VCaP (cell line): ENCODE data around the gene EPHB1.
"Not testable (repeated sequence)": the region's sequence is repeated elsewhere in the genome, so short reads cannot be mapped to it uniquely, and the experiment has no call there.

Experiments used
- H3K27ac ChIP-seq: fragments of 450-650 bp; 2 replicates; pipeline ENCODE4 v1.5.1; 2017
- CTCF ChIP-seq: fragments of 450-650 bp; conservative IDR thresholded peaks from 2 replicates; pipeline ENCODE4 v1.5.1; 2017; ENCODE audit warnings: mild to moderate bottlenecking, moderate library complexity

The EPHB1 gene

GRCh38 chr3:135226057-135226456 lies 431.0 kb downstream of the EPHB1 start:
- no peak for TF ChIP-seq CTCF
- no peak overlapping the region for H3K27ac ChIP-seq

GRCh38 chr3:135228201-135228600 lies 433.1 kb downstream of the EPHB1 start:
- TF ChIP-seq CTCF, result no peak
- H3K27ac ChIP-seq, result no peak overlapping the region

GRCh38 chr3:135229018-135229495 lies 434.0 kb downstream of the EPHB1 start:
- peak; percentile 68 for TF ChIP-seq CTCF
- peak overlapping the region; percentile 22; the same call in 1 of the 2 replicates for H3K27ac ChIP-seq

- TF ChIP-seq CTCF, result no peak
- no peak overlapping the region for H3K27ac ChIP-seq
Measured at GRCh38 chr3:135231737-135232136, 436.7 kb downstream of the EPHB1 start.

- H3K27ac ChIP-seq, result no peak overlapping the region
- TF ChIP-seq CTCF, result no peak
Measured at GRCh38 chr3:135232226-135232625, 437.2 kb downstream of the EPHB1 start.

- not testable (repeated sequence) for H3K27ac ChIP-seq
Measured at GRCh38 chr3:135233476-135233875, 438.4 kb downstream of the EPHB1 start.

GRCh38 chr3:135235541-135235940 lies 440.5 kb downstream of the EPHB1 start:
- H3K27ac ChIP-seq, result no peak overlapping the region

More at GRCh38 chr3:135235541-135235940, 440.5 kb downstream of the EPHB1 start:
- no peak for TF ChIP-seq CTCF
